ENCODE results near the gene LIMK2. TPM values are rescaled to one million over a fixed set of nuclear protein-coding genes. Genes with fewer than 3 reads are reported as not detected.
A peak's percentile ranks its signal among the peaks of the same experiment; 100 is the strongest.

LIMK2 gene
- total RNA-seq, 1 experiment from 2014 or later = 42.8 TPM

DNA sequence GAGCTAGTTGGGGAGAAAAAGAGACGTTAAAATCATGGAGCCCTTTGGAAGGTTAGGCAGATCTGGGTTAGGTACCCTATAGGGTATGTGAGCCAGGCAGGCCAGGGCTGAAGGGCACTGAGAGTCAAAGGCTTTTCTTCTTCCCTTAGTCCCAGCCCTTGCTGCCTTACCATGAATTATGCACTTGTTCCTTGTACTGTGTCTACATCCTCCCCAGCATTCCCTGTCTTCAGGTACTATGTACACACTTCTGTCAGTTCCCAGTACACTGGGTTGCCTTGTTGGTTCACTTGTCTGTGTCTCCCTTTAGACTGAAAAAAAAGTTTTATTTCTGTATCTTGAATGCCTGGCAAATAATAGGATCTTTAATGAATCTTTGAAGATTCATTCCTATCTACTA is 35.2 kb upstream of the LIMK2 start (continued):
- TF ChIP-seq, protein P1, sequence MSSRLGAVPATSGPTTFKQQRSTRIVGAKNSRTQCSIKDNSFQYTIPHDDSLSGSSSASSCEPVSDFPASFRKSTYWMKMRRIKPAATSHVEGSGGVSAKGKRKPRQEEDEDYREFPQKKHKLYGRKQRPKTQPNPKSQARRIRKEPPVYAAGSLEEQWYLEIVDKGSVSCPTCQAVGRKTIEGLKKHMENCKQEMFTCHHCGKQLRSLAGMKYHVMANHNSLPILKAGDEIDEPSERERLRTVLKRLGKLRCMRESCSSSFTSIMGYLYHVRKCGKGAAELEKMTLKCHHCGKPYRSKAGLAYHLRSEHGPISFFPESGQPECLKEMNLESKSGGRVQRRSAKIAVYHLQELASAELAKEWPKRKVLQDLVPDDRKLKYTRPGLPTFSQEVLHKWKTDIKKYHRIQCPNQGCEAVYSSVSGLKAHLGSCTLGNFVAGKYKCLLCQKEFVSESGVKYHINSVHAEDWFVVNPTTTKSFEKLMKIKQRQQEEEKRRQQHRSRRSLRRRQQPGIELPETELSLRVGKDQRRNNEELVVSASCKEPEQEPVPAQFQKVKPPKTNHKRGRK (CRISPR knock-in tag; IDR thresholded peaks at IDR 0.05; ENCODE audit: borderline replicate concordance) = no peak
- TF ChIP-seq, protein P2, sequence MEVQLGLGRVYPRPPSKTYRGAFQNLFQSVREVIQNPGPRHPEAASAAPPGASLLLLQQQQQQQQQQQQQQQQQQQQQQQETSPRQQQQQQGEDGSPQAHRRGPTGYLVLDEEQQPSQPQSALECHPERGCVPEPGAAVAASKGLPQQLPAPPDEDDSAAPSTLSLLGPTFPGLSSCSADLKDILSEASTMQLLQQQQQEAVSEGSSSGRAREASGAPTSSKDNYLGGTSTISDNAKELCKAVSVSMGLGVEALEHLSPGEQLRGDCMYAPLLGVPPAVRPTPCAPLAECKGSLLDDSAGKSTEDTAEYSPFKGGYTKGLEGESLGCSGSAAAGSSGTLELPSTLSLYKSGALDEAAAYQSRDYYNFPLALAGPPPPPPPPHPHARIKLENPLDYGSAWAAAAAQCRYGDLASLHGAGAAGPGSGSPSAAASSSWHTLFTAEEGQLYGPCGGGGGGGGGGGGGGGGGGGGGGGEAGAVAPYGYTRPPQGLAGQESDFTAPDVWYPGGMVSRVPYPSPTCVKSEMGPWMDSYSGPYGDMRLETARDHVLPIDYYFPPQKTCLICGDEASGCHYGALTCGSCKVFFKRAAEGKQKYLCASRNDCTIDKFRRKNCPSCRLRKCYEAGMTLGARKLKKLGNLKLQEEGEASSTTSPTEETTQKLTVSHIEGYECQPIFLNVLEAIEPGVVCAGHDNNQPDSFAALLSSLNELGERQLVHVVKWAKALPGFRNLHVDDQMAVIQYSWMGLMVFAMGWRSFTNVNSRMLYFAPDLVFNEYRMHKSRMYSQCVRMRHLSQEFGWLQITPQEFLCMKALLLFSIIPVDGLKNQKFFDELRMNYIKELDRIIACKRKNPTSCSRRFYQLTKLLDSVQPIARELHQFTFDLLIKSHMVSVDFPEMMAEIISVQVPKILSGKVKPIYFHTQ (CRISPR knock-in tag; IDR thresholded peaks at IDR 0.05) = no peak

DNA sequence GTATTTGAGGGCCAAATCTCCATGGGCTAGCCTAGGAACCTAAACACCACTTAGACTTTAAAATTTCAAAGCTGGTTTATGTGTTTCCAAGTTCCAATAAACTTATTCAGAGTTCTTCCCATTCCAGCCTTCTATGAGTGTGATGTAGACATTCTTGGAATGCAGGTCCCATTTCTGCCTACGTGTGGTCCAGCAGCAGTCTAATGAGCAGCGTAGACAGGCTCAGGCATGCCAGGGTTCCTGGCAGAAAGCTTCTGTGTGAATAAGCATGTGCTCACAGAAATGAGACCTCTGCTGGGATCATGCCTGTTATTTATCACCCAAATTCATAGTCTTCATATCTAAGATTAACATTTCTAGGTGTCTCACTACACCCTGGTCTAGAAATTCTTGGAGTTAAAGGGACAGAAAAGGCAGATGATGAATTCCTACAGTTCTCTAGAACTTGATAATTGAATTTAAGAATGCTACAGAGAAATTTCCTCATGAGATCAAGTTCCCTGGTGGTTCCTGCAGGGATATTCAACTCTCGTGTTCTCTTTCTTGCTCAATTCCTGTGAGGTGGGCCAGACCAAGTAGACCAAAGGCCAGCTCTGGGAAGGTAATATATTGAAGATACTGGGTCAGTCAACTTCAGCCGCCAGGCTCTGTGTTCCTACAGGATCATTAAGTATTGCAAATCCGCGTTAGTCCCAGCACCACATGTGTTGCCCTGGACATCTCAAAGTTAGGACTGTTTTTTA is 34.5 kb upstream of the LIMK2 start:
- DNase-seq (ENCODE audit: low spot score) = no peak
- no peaks in the 10 kb centered on the region for H3K27me3 Mint-ChIP-seq (ENCODE audit: low read depth)

More for the DNA sequence above, 34.5 kb upstream of the LIMK2 start:
- peaks cover 5% of the 10 kb centered on the region; the same call in 1 of the 2 replicates for H3K9me3 Mint-ChIP-seq
- no peak for ATAC-seq
- ChIA-PET POLR2A (no interaction called here), CTCF (no interaction called here)
- peaks cover 9% of the 10 kb centered on the region for H3K36me3 Mint-ChIP-seq
- no peaks in the 10 kb centered on the region for H3K4me1 Mint-ChIP-seq
- no peak for TF ChIP-seq SP1 (CRISPR knock-in tag; conservative IDR thresholded peaks at IDR 0.05)
- TF ChIP-seq SMAD3 (CRISPR knock-in tag; IDR thresholded peaks at IDR 0.05; ENCODE audit: borderline replicate concordance) = no peak
- TF ChIP-seq, protein P3, sequence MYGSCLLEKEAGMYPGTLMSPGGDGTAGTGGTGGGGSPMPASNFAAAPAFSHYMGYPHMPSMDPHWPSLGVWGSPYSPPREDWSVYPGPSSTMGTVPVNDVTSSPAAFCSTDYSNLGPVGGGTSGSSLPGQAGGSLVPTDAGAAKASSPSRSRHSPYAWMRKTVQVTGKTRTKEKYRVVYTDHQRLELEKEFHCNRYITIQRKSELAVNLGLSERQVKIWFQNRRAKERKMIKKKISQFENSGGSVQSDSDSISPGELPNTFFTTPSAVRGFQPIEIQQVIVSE (CRISPR knock-in tag; IDR thresholded peaks at IDR 0.05; ENCODE audit: borderline replicate concordance) = no peak
- no peak for TF ChIP-seq ZNF317 (CRISPR knock-in tag; IDR thresholded peaks at IDR 0.05; ENCODE audit: borderline replicate concordance, low read depth)
- TF ChIP-seq, protein P4, sequence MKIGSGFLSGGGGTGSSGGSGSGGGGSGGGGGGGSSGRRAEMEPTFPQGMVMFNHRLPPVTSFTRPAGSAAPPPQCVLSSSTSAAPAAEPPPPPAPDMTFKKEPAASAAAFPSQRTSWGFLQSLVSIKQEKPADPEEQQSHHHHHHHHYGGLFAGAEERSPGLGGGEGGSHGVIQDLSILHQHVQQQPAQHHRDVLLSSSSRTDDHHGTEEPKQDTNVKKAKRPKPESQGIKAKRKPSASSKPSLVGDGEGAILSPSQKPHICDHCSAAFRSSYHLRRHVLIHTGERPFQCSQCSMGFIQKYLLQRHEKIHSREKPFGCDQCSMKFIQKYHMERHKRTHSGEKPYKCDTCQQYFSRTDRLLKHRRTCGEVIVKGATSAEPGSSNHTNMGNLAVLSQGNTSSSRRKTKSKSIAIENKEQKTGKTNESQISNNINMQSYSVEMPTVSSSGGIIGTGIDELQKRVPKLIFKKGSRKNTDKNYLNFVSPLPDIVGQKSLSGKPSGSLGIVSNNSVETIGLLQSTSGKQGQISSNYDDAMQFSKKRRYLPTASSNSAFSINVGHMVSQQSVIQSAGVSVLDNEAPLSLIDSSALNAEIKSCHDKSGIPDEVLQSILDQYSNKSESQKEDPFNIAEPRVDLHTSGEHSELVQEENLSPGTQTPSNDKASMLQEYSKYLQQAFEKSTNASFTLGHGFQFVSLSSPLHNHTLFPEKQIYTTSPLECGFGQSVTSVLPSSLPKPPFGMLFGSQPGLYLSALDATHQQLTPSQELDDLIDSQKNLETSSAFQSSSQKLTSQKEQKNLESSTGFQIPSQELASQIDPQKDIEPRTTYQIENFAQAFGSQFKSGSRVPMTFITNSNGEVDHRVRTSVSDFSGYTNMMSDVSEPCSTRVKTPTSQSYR (CRISPR knock-in tag; IDR thresholded peaks at IDR 0.05) = no peak
- TF ChIP-seq NR3C1 (CRISPR knock-in tag; conservative IDR thresholded peaks at IDR 0.05; ENCODE audit: low read depth) = no peak
- TF ChIP-seq, protein P5, sequence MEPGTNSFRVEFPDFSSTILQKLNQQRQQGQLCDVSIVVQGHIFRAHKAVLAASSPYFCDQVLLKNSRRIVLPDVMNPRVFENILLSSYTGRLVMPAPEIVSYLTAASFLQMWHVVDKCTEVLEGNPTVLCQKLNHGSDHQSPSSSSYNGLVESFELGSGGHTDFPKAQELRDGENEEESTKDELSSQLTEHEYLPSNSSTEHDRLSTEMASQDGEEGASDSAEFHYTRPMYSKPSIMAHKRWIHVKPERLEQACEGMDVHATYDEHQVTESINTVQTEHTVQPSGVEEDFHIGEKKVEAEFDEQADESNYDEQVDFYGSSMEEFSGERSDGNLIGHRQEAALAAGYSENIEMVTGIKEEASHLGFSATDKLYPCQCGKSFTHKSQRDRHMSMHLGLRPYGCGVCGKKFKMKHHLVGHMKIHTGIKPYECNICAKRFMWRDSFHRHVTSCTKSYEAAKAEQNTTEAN (CRISPR knock-in tag; IDR thresholded peaks at IDR 0.05) = no peak
- no peak for TF ChIP-seq NFE2L1 (CRISPR knock-in tag; IDR thresholded peaks at IDR 0.05)
- TF ChIP-seq, protein P6, sequence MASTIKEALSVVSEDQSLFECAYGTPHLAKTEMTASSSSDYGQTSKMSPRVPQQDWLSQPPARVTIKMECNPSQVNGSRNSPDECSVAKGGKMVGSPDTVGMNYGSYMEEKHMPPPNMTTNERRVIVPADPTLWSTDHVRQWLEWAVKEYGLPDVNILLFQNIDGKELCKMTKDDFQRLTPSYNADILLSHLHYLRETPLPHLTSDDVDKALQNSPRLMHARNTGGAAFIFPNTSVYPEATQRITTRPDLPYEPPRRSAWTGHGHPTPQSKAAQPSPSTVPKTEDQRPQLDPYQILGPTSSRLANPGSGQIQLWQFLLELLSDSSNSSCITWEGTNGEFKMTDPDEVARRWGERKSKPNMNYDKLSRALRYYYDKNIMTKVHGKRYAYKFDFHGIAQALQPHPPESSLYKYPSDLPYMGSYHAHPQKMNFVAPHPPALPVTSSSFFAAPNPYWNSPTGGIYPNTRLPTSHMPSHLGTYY (CRISPR knock-in tag; IDR thresholded peaks at IDR 0.05) = no peak
- H3K27ac Mint-ChIP-seq = peak overlapping the region; percentile 57; the same call in 1 of the 2 replicates
- no peak overlapping the region for H3K4me3 Mint-ChIP-seq
